ENCODE results near the gene WDR33.

The WDR33 gene

DNA sequence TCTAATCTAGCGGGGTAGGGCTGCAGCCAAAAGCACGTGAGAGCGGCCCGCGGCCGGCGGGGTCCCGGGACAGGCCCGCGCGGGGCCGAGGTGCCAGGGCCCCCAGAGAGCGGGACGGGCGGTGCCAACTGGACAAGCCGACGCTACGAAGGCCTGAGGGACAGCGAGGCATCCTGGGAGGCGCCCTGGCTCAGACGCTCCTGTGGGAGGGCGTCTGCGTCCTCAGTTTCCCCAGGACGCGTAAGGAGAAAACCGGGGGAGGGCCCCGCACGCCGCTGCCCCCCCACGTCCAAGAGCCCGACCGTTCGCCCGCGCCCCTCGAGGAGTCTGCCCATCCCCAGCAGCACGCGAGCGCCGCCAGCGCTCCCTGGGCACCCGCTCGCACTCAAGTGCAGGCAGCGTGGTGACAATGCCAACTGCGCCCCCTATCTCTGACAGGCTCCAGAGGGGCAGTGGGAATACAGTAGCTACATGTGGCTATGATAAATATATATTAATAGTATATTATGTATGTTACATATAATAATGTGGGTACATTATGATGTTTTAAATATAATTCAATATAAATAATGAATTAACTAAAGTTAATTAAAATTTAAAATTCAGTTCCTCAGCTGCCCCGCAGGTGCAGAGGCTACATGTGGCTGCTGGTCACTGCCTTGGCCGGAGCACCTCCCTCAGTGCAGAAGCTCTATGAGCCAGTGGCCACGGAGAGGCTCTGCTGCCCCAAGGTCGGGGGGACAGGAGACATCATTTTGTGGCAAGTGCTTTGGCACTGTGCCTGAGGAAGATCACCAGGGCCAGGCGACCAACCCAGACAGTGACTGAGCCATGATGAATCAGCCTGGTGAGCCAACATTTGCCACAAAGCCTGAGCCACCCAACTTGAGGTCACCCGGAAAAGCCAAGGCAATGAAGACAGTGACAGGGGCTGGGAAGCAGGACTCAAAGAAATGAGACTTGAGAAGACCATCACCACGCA, 115.2 kb downstream of the WDR33 start:
- peak in 1 of 3 experiments; percentile 33 for DNase-seq (ENCODE audit: low read depth in 3 of 3)

DNA sequence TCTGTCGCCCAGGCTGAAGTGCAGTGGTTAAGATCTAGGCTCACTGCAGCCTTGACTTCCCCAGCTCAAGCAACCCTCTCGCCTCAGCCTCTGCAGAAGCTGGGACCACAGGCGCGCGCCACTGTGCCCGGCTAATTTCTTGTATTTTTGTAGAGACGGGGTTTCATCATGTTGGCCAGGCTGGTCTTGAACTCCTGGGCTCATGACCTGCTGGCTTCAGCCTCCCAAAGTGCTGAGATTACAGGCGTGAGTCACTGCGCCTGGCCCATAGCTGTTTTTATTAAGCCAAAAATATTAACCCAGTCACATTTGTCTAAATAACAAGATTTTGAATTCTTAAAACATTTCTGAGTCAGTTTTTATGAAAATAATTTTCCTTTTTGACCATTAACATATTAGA, 116.0 kb downstream of the WDR33 start:
- DNase-seq (ENCODE audit: low read depth in 3 of 3): no peak

DNA sequence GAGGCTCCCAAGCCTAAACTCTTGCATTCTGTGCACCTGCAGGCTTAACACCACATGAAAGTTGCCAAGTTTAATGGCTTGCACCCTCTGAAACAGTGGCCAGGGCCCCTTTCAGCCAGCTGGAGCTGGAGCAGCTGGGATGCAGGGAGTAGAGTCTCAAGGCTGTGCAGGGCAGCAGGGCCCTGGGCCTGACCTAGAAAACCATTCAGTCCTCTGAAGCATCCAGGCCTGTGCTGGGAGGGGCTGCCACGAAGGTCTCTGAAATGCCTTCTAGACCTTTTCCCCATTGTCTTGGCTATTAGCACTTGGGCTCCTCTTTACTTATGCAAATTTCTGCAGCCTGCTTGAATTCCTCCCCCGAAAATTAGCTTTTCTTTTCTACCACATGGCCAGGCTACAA, 120.3 kb downstream of the WDR33 start:
- DNase-seq (ENCODE audit: low read depth in 3 of 3): no peak

DNA sequence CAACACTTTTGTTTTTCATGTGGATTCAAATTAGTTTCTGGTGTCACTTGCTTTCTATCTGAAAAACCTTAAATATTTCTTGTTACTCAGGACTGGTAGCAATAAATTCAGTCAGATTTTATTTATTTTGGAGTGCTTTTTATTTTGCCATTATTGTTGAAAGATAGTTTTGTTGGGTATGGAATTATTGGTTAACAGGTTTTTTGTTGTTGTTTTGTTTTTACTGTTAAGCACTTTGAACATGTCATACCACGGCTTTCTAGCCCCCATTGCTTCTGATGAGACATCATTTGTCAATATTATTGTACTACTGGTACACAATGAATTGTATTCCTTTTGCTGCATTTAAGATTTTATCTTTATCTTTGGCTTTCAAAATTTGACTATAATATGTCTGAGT, 122.6 kb downstream of the WDR33 start:
- no peak for DNase-seq (ENCODE audit: low read depth in 3 of 3)

DNA sequence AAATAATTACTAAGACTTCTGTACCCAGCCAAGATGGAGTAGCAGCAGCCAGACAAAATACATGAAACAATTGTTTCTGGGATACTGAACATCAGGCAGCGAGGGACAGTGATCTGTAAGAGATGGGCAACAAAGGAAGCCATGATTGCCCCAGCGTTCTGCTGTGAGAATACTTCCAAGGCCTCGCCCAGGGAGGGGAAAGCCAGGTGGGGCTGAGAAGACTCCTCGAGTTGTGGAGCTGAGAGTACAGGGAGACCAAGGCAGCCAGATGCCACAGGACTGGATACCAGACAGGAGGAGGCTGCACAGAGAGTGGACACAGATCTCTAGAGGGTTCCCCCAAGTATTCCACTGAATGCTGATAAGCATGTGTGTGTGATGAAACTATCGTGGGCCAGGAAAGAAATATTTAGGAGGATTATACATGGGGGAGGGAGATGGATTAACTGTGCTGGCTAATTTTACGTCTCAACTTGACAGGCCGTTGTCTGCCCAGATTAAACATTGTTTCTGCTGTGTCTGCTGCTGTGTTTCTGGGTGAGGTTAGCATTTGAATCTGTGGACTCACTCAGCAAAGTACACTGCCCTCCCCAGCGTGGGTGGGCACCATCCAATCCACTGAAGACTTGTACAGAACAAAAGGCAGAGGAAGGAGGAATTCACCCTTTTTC, 125.4 kb downstream of the WDR33 start:
- DNase-seq (ENCODE audit: low read depth in 3 of 3): no peak

DNA sequence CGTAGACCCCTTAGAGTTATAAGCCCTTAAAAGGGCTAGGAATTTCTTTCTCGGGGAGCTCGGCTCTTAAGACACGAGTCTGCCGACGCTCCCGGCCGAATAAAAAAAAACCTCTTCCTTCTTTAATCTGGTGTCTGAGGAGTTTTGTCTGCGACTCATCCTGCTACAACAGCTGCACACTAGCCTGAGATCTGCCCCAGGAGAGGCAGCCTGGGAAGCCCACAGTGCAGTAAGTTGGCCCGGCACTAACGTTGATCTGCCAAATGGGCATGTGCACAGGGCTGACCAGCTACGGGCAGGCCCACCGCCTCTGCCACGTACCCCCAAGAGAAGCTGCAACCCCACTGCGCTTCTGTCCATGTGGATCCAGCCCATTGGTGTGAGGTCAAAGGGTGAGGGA, 127.2 kb downstream of the WDR33 start:
- no peak for DNase-seq (ENCODE audit: low read depth in 3 of 3)

DNA sequence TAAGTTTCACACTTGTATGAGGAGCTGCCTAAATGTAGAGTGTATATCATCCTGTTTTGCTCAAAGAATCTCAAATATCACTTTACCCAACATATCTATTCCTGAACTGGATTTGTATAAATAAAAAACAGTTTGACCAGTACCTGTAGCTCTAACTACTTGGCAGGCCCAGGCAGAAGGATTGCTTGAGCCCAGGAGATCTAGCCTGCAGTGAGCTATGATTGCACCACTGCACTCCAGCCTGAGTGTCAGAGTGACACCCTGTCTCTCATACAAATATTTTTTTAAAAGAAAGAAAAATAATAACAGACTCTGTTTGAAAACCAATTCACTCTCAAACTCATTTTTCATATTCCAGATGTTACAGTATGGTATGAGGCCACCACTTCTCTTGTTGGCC, 127.9 kb downstream of the WDR33 start:
- no peak for DNase-seq (ENCODE audit: low read depth in 3 of 3)

DNA sequence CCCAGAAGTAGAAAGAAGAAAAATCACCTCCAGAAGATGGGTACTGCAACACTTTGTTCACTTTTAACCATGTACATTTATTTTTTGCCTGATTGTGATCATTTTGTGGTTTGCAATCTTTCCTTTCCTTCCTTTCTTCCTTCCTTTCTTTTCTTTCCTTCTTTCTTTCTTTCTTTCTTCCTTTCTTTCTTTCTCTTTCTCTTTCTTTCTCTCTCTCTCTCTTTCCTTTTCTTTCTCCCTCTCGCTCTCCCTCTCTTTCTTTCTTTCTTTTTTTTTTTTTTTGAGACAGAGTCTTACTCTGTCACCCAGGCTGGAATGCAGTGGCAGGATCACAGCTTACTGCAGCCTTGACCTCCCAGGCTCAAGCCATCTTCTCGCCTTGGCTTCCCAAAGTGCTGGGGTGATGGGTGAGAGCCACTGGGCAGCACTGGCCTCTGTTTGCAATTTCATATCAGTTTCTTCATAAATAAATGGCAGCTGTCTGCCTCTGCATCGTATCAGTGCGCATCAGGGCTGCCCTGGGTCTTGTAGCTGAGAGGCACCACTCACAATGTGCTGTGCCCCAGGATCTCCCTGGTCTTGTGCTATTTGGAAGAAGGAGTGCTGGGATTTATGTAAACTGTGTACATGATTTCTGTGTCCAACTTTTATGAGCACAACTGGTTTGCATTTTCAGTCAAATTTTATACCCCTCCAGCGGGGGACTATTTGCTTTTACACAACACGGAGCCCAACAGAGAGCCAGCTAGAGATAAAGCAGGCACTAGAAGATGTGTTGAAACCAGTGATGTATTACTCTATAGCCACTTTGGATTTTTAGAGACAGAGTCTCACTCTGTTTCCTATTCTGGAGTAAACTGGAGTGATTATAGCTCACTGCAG, 128.8 kb downstream of the WDR33 start:
- DNase-seq (ENCODE audit: low read depth in 3 of 3): no peak

DNA sequence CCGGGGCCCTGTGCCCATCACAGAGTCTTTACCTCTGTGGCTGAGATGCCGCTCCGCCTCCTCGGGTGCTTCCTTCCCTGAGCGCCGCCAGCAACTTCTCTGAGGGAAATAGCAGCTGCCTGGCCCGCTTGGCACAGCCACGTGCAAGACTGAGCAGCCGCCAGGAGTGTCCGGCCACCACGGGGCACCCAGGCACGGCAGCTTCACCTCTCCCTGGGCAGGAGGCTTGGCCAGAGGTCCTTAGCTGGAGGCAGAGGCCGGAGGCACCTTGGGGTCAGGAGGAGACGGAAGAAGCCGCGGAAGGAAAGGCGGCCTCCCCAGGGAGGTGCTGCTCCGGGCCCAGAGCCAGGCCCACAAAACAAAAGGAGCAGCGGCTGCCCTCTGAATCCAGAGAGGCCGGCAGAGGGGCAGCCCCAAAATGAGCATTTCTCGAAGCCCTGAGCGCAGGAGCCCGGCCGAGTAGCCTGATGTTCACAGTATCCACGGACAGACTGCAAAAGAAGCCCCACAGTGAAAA, 129.6 kb downstream of the WDR33 start:
- no peak for DNase-seq (ENCODE audit: low read depth in 3 of 3)

DNA sequence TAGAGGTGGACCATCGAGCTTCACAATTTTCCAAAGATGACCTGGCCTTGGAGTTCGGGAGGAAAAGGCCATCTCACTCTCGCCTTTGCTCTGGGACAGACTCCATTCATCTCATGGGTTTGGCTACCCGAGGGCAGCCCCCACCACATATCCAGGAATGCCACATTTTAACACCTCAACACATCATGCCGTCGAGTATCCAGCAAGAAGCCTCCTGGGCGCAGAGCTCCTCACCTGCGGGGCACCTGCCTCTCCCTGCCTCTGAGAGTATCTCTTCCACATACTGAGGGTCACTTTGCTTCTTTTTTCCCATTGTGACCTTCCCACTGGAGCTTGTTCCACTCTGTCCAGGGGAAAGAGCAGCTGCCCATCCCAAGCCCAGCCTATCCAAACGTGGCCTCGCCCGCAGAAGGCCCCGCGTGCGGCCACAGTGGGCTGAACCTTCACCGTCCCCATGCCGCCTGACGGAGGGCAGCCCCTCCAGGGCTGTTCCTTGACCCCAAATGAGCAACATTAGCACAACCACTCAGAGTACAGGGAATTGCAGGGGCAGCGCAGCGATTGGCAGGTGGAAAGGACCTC, 130.2 kb downstream of the WDR33 start:
- DNase-seq (ENCODE audit: low read depth in 3 of 3): no peak

DNA sequence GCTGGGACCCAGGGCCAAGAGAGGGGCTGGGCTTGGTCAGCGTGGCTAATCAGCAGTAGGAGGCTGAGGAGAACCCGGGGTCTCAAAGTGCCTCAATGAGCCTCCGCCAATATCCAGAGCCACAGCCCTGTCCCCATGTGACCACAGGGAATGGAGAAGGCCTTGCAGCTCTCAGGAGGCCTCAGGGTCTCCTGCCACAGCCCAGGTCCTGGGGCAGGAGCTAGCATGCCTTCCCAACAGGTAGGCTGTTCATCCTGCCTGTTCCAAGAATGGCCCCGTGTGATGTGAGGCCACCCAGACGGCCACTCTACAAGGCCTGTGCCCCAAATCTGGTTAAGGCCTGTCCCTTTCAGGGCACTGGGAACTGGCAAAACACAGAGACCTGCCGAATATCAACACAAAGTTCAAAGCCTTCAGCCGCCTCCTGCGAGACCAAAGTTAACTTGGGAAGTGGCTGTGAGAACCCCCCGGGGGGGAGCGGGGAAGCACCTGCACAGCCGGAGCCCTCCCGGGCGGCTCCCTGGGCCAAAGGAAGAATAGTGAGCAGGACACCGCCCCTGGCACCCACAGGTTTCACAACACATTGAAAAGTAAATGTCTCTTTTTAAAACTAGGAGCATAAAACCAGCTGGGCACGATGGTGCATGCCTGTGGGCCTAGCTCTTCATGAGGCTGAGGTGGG, 131.2 kb downstream of the WDR33 start:
- no peak for DNase-seq (ENCODE audit: low read depth in 3 of 3)

DNA sequence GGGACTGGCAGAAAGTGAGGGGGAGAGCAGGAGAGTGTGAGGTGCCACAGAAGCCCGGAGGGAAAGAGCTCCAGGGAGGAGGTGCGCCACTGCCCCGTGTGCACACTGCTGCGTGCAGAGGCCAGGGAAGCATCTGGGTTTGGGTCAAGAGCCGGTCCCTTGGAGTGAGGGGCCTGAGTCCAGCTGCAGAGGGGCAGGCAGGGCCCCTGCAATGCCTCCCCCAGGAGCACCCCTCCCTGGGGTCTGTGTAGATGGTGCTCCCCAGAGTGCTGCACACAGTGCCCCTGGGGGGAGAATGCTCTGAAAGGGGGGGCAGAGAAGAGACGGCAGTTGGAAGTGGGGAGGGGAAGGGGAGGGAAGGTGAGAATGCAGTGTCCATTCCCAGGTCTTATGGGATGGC, 132.0 kb downstream of the WDR33 start:
- DNase-seq (ENCODE audit: low read depth in 3 of 3): no peak

DNA sequence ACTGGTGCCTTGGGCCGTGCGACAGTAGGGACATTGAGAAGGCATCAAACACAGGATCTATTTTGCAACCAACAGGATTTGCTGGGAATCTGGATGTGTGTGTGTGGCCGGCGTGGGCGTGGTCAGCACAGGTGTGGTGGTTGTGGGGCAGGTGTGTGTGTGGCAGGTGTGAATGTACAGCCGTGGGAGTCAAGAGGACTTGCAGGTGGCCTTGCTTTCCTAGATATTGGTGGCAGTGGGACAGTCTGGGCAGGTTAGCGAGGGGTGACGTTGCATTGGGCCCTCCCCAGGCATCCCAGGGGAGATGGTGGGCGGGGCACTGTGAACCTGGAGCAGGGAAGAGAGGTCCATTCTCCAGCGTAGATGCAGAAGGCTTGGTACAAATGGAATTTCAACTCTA, 132.4 kb downstream of the WDR33 start:
- no peak for DNase-seq (ENCODE audit: low read depth in 3 of 3)

DNA sequence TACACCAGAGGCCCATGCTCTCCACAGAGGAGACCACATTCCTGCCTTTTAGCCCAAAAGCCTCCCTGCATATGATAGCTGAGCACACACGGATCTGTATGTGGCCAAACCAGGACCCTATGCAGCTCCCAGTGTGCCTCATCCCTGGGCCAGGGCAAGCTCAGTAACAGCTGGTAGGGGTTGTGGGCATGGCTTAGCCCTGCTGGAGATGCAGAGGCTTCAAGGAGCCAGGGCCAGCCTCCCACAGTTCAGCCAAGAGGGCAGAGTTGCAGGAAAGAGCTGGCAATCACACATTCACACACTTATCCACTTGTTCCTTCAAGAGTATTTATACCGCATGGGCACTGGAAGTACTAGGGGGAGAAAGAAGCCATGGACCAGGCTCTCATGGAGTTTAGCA, 134.1 kb downstream of the WDR33 start:
- DNase-seq (ENCODE audit: low read depth in 3 of 3): no peak

DNA sequence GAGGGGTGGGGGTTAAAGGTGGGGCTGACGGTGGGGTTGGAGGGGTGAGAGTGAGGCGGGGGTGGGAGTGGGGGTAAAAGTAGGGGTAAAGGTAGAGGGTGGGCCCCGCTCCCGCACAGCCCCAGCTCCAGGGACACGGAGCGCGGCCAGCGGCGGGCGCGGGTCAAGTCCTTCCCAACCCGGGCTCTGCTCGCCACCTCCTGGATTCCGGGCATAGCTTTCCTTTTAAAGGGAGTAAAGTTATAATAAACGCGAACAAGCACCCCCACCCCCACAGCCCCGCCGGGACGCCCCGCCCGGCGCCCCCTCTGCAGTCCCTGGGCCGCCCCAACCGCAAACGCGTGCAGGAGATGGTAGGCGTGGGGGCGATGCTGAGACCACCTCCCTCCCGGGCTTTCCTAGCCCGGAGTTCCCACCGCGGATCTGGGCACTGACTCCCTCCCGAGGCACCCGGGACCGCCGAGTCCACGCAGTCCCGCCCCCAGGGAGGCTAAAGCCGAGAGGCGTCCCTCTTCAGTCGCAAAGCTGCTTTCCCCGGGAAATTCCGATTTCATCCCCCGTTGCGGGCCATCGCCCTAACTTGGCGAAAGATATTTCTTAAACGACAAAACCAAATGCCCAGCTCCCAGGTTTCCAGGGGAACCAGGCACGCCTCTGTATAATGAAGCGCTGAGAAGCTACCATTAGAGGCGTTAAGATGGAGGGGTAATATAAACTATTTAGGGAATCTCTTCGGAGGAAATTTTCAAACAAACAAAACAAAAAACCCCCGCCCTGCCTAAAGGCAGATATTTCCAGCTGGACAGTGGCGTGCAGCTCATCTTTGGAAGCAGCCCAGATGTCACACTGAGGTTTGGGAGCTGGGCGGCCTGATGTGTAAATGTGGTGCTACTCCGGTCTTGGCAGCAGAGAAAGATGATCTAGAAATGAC, 135.4 kb downstream of the WDR33 start, which contains the start of gene LIMS2:
LIMS2 (minus strand) TSS at position 200 of the 931 bp plus-strand sequence. CDS start 506 bp downstream, outside the sequence.
- DNase-seq (ENCODE audit: low read depth in 3 of 3): no peak

DNA sequence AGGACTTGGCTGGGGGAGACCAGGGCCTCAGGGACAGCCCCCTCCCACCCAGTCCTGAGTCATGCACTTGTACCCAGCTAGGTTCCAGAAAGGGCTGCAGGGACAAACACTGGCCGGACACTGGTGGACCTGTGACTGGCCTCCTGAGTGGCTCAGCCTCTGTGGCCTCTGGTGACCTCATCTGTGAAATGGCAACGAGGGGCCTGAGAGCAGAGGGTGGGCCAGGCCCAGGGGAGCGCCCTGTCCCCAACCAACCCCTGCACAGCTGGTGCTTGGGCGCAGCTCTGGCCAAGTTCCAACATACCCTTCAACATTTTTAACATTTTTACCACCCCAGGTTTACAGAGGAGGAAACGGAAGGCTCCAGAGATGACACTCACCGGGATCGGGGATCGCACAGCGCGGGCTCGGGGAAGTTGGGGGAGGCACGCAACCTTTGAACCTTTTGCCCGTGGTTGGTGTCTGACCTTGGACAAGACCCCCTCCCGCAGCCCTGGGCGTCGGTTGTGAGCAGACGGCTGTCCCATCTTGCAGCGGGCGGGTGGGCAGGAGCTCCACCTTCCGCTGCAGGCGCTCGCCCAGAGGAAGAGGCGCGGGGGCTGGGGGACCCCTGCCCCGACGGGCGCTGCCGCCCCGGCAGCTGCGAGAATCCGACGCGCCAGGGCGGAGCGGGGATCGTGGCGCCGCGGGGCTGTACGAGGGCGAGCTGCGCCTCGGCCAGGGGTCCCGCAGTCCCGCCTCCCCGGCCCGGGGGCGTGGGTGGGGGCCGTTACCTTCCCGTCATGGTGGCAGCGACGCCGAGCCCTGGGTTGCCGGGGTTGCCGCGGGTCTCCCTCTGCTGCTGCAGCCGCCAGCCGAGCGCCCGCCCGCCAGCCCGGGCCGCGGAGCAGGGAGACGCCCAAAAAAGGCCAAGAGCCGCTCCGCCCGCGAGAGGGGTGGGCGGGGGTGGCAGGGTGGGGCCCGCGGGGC, 136.4 kb downstream of the WDR33 start:
- DNase-seq (ENCODE audit: low read depth in 3 of 3): no peak

DNA sequence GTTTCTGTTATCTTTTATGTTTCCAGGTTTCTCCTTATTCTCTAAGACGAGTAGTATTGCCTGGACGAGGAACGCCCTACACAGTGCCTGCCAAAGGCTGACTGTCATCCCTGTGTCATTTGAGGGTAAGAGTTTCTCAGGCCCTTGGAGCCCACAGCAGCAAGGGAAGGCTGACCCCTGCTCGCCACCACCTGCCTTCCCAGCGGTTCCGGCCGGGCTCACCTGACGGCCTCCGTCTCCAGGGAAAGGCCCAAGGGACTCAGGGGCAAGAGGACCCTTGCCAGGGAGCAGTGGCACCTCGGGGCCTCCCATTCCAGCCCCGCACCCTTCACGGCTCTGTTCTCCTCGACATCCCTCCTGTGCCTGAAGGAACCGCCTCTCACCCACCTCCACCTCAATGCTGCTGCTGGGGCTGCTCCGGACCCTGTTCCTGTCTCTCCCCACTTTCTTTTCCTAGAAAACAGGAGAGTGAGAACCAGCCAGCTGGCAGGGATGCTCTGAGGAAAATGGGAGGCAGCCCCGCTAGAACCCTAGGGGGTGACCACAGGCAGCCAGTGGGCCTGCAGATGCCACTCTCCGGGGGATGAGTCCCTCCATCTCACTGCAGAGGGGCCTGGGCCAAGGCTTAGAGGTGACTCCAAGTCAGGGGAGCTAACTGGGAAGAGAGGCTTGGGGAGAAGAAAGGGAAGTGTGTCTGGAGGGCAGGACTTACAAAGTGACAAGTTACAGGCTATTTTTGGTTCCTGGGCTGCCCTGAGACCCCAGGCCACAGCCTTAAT, 137.5 kb downstream of the WDR33 start:
- no peak for DNase-seq (ENCODE audit: low read depth in 3 of 3)
